Measurements from ENCODE around the gene GIGYF2. TPM values are rescaled to one million over a fixed set of nuclear protein-coding genes. Genes with fewer than 3 reads are reported as not detected.
"Not testable (repeated sequence)": the region's sequence is repeated elsewhere in the genome, so short reads cannot be mapped to it uniquely, and the experiment has no call there.

Gene GIGYF2
- total and polyA plus RNA-seq, 2 of the 4 experiments (the other 2 are of a cell fraction) = 14.7 to 66.0 TPM

DNA sequence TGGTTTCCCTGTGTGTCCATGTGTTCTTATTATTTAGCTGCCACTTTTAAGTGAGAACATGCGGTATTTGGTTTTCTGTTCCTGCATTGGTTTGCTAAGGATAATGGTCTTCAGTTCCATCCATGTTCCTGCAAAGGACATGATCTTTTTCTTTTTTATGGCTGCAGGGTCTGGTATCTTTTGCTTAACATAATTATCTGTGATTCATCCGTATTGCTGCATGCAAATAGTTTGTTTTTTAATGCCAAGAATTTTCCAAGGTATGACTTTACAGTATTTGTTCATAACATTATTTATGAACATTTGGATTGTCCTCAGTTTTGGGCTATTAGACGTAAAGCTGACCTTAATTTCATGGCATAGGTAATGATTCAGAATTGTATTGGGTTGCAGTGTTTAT, 17.8 kb downstream of the GIGYF2 start:
- no peak overlapping the region for H4K91ac ChIP-seq (ENCODE audit: insufficient read depth, low read depth, low read length)
- H3K14ac ChIP-seq (replicated peaks; ENCODE audit: low read depth, low read length) = no peak overlapping the region
- H2BK120ac ChIP-seq (ENCODE audit: low read depth, low read length) = no peak overlapping the region
- H2AK5ac ChIP-seq (ENCODE audit: low read depth, low read length) = no peak overlapping the region
- H3K4me3 ChIP-seq (ENCODE audit: insufficient read depth, low read depth, low read length) = no peak overlapping the region
- no peak overlapping the region for H2AK9ac ChIP-seq (replicated peaks; ENCODE audit: low read depth, low read length, poor library complexity)
- peaks cover 2% of the 10 kb centered on the region for H3K4me1 ChIP-seq (ENCODE audit: control insufficient read depth, insufficient read depth, low read length)
- TF ChIP-seq, protein P1, sequence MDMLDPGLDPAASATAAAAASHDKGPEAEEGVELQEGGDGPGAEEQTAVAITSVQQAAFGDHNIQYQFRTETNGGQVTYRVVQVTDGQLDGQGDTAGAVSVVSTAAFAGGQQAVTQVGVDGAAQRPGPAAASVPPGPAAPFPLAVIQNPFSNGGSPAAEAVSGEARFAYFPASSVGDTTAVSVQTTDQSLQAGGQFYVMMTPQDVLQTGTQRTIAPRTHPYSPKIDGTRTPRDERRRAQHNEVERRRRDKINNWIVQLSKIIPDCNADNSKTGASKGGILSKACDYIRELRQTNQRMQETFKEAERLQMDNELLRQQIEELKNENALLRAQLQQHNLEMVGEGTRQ (IDR thresholded peaks at IDR 0.05; ENCODE audit: low read depth, low read length) = no peak
- no peak for TF ChIP-seq MXI1 (IDR thresholded peaks at IDR 0.05; ENCODE audit: borderline replicate concordance, low read depth, low read length)
- no peak for TF ChIP-seq BHLHE40 (IDR thresholded peaks at IDR 0.05; ENCODE audit: low read depth, low read length)
- no peak for TF ChIP-seq CHD1 (IDR thresholded peaks at IDR 0.05; ENCODE audit: low read depth, low read length)
- TF ChIP-seq RFX5 (IDR thresholded peaks at IDR 0.05; ENCODE audit: low read depth, low read length) = no peak
- no peak for TF ChIP-seq SMC3 (IDR thresholded peaks at IDR 0.05; ENCODE audit: low read depth, low read length)
- TF ChIP-seq FOS (IDR thresholded peaks at IDR 0.05; ENCODE audit: low read depth, low read length) = no peak
- no peak overlapping the region for H2BK5ac ChIP-seq (ENCODE audit: low read depth, low read length, poor library complexity, severe bottlenecking)
- no peak overlapping the region for H3K18ac ChIP-seq (ENCODE audit: low read depth, low read length)
- no CpG with 5 or more reads among the region's 3 CpGs for WGBS, 2 experiments (ENCODE audit: extremely low coverage in 2 of 2, insufficient read length in 1 of 2)
- ChIA-PET CTCF (no interaction called here), POLR2A (ENCODE audit: unreplicated experiment) (no interaction called here)
- H2BK15ac ChIP-seq (ENCODE audit: low read depth, low read length) = no peak overlapping the region
- in situ Hi-C loops (cut with MboI; ENCODE audit: low sequenced_read_pairs) (no loop called here), dilution Hi-C loops (cut with HindIII; ENCODE audit: low sequenced_read_pairs, unreplicated experiment) (no loop called here), intact Hi-C loops (cut with micrococcal nuclease) (no loop called here)
- H3K79me1 ChIP-seq (ENCODE audit: low read depth in 1 of 2, low read length in 2 of 2) = peaks cover 24 to 47% of the 10 kb centered on the region in 2 experiments
- H3K4me2 ChIP-seq (ENCODE audit: low read depth, low read length) = peak overlapping the region; percentile 55; the same call in 1 of the 2 replicates
- DNase-seq (peak; percentile 18), ATAC-seq (ENCODE audit: low read depth) (peak; percentile 56)
- no peaks in the 10 kb centered on the region for H3K9me3 ChIP-seq (ENCODE audit: control insufficient read depth, insufficient read depth, low read length)
- H3K9ac ChIP-seq (ENCODE audit: low read depth, low read length) = no peak overlapping the region
- H3K27ac ChIP-seq (ENCODE audit: insufficient read depth, low read length) = no peak overlapping the region
- H3K4ac ChIP-seq (ENCODE audit: low read depth, low read length) = no peak overlapping the region
- H2AFZ ChIP-seq (replicated peaks; ENCODE audit: low read length, poor library complexity) = no peak overlapping the region
- H3K23ac ChIP-seq (ENCODE audit: low read depth, low read length) = no peak overlapping the region
- H3K36me3 ChIP-seq (ENCODE audit: control insufficient read depth, insufficient read depth, low read length) = peaks cover 12% of the 10 kb centered on the region
- no peaks in the 10 kb centered on the region for H3K27me3 ChIP-seq (ENCODE audit: control insufficient read depth, insufficient read depth, low read length)
- no peaks in the 10 kb centered on the region for H3K9me1 ChIP-seq (ENCODE audit: insufficient read depth, low read length)
- H3K56ac ChIP-seq (ENCODE audit: extremely low read depth, insufficient read depth, low read length) = no peak overlapping the region
- no TSS peak for BruUV-seq (replicated peaks)
- peaks cover 32% of the 10 kb centered on the region for H4K20me1 ChIP-seq (ENCODE audit: insufficient read depth, low read length)
- no peak overlapping the region for H4K5ac ChIP-seq (ENCODE audit: low read depth, low read length)
- H2BK20ac ChIP-seq (ENCODE audit: low read depth, low read length) = no peak overlapping the region
- no peak overlapping the region for H4K8ac ChIP-seq (ENCODE audit: low read depth in 2 of 2, low read length in 2 of 2)

GRCh38 chr2:232720056-232720455, 22.9 kb downstream of the GIGYF2 start:
- H4K5ac ChIP-seq (ENCODE audit: low read depth, low read length); dilution Hi-C loops (cut with HindIII; ENCODE audit: low sequenced_read_pairs, unreplicated experiment); H3K56ac ChIP-seq (ENCODE audit: extremely low read depth, insufficient read depth, low read length); DNase-seq; H3K4ac ChIP-seq (ENCODE audit: low read depth, low read length); POLR2A ChIA-PET (ENCODE audit: unreplicated experiment); in situ Hi-C loops (cut with MboI; ENCODE audit: low sequenced_read_pairs); H3K18ac ChIP-seq (ENCODE audit: low read depth, low read length); H2BK20ac ChIP-seq (ENCODE audit: low read depth, low read length); BruUV-seq (replicated peaks); H3K9ac ChIP-seq (ENCODE audit: low read depth, low read length); H4K91ac ChIP-seq (ENCODE audit: insufficient read depth, low read depth, low read length); H2BK120ac ChIP-seq (ENCODE audit: low read depth, low read length); H2AK9ac ChIP-seq (replicated peaks; ENCODE audit: low read depth, low read length, poor library complexity); H3K4me2 ChIP-seq (ENCODE audit: low read depth, low read length); H3K4me1 ChIP-seq (ENCODE audit: control insufficient read depth, insufficient read depth, low read length); H2AFZ ChIP-seq (replicated peaks; ENCODE audit: low read length, poor library complexity); H3K9me1 ChIP-seq (ENCODE audit: insufficient read depth, low read length); H3K27me3 ChIP-seq (ENCODE audit: control insufficient read depth, insufficient read depth, low read length); H2BK15ac ChIP-seq (ENCODE audit: low read depth, low read length); H3K4me3 ChIP-seq (ENCODE audit: insufficient read depth, low read depth, low read length); H2BK5ac ChIP-seq (ENCODE audit: low read depth, low read length, poor library complexity, severe bottlenecking); H3K23ac ChIP-seq (ENCODE audit: low read depth, low read length); H2AK5ac ChIP-seq (ENCODE audit: low read depth, low read length); H3K14ac ChIP-seq (replicated peaks; ENCODE audit: low read depth, low read length); H3K9me3 ChIP-seq (ENCODE audit: control insufficient read depth, insufficient read depth, low read length); H3K27ac ChIP-seq (ENCODE audit: insufficient read depth, low read length); intact Hi-C loops (cut with micrococcal nuclease); ATAC-seq (ENCODE audit: low read depth); CTCF ChIA-PET; H4K8ac ChIP-seq (ENCODE audit: low read depth in 2 of 2, low read length in 2 of 2): not testable (repeated sequence)
- Histone ChIP-seq H3K36me3 (ENCODE audit: control insufficient read depth, insufficient read depth, low read length) (peaks cover 12% of the 10 kb centered on the region), H4K20me1 (ENCODE audit: insufficient read depth, low read length) (peaks cover 46% of the 10 kb centered on the region), H3K79me1 (ENCODE audit: low read depth in 1 of 2, low read length in 2 of 2) (peaks cover 27 to 58% of the 10 kb centered on the region in 2 experiments)

Data from IMR-90 (cell line).